ENCODE data around the gene KRT77. TPM values are rescaled to one million over a fixed set of nuclear protein-coding genes. Genes with fewer than 3 reads are reported as not detected.

The KRT77 gene
- total RNA-seq, 1 donor from 2014 or later, result not detected

DNA sequence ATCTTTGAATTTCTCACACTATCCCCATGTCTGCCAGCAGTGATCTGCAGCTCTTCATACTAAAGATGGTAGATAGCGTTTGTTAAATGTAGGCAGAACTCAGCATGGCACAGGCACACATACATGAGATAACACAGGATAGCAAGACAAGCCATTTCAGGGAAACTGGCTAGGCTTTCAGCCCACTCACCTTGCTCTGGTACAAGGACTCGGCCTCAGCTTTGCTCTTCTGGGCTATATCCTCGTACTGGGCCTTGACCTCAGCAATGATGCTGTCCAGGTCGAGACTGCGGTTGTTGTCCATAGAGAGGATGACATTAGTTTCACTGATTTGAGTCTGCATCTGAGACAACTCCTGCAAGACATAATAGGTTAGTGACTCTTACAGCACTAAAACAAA lies 26.2 kb downstream of the KRT77 start:
- TF ChIP-seq, protein P1, sequence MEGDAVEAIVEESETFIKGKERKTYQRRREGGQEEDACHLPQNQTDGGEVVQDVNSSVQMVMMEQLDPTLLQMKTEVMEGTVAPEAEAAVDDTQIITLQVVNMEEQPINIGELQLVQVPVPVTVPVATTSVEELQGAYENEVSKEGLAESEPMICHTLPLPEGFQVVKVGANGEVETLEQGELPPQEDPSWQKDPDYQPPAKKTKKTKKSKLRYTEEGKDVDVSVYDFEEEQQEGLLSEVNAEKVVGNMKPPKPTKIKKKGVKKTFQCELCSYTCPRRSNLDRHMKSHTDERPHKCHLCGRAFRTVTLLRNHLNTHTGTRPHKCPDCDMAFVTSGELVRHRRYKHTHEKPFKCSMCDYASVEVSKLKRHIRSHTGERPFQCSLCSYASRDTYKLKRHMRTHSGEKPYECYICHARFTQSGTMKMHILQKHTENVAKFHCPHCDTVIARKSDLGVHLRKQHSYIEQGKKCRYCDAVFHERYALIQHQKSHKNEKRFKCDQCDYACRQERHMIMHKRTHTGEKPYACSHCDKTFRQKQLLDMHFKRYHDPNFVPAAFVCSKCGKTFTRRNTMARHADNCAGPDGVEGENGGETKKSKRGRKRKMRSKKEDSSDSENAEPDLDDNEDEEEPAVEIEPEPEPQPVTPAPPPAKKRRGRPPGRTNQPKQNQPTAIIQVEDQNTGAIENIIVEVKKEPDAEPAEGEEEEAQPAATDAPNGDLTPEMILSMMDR (IDR thresholded peaks at IDR 0.05), result no peak
- DNase-seq (no peak), ATAC-seq (no peak)
- H3K4me1 ChIP-seq, result no peaks in the 10 kb centered on the region
- no peaks in the 10 kb centered on the region for H3K9me3 ChIP-seq
- intact Hi-C loops (cut with DNase I), result no loop called here
- H3K27ac ChIP-seq, result no peak overlapping the region
- no peaks in the 10 kb centered on the region for H3K27me3 ChIP-seq
- no peak overlapping the region for H3K4me3 ChIP-seq
- H3K36me3 ChIP-seq, result no peaks in the 10 kb centered on the region

DNA sequence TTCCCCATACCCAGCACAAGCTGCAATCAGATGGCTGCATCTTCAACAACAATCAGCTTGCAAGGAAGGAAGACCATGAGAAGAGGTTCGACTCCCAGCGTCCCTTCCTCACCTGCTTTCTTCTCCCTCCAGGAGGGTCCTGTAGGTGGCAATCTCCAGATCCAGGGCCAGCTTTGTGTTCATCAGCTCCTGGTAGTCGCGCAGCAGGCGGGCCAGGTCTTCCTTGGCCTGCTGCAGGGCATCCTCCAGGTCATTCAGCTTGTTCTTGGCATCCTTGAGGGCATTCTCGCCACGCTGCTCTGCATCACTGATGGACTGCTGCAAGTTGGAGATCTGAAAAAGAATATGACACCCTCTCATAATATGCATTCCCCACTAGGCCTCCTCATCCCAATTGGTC lies 27.2 kb downstream of the KRT77 start:
- DNase-seq, result no peak
- H3K27me3 ChIP-seq, result no peaks in the 10 kb centered on the region
- H3K9me3 ChIP-seq, result no peaks in the 10 kb centered on the region
- H3K4me3 ChIP-seq, result no peak overlapping the region
- no peaks in the 10 kb centered on the region for H3K36me3 ChIP-seq
- ATAC-seq, result no peak
- TF ChIP-seq, protein P1 (IDR thresholded peaks at IDR 0.05), result no peak
- intact Hi-C loops (cut with DNase I), result no loop called here
- no peaks in the 10 kb centered on the region for H3K4me1 ChIP-seq
- H3K27ac ChIP-seq, result no peak overlapping the region

GRCh38 chr12:52675301-52675701 lies 28.0 kb downstream of the KRT77 start:
- no peaks in the 10 kb centered on the region for H3K36me3 ChIP-seq
- no peak overlapping the region for H3K4me3 ChIP-seq
- H3K27ac ChIP-seq, result no peak overlapping the region
- H3K9me3 ChIP-seq, result no peaks in the 10 kb centered on the region
- no peaks in the 10 kb centered on the region for H3K4me1 ChIP-seq
- no peak for ATAC-seq
- H3K27me3 ChIP-seq, result no peaks in the 10 kb centered on the region
- intact Hi-C loops (cut with DNase I), result no loop called here
- TF ChIP-seq, protein P1 (IDR thresholded peaks at IDR 0.05), result no peak
- DNase-seq, result no peak

- no peaks in the 10 kb centered on the region for H3K4me1 ChIP-seq
- TF ChIP-seq, protein P1 (IDR thresholded peaks at IDR 0.05), result no peak
- H3K4me3 ChIP-seq, result no peak overlapping the region
- H3K27ac ChIP-seq, result no peak overlapping the region
- no peaks in the 10 kb centered on the region for H3K36me3 ChIP-seq
- ATAC-seq (no peak), DNase-seq (no peak)
- no peaks in the 10 kb centered on the region for H3K9me3 ChIP-seq
- no peaks in the 10 kb centered on the region for H3K27me3 ChIP-seq
- intact Hi-C loops (cut with DNase I), result no loop called here
Observed at GRCh38 chr12:52674433-52674775, 28.9 kb downstream of the KRT77 start.

DNA sequence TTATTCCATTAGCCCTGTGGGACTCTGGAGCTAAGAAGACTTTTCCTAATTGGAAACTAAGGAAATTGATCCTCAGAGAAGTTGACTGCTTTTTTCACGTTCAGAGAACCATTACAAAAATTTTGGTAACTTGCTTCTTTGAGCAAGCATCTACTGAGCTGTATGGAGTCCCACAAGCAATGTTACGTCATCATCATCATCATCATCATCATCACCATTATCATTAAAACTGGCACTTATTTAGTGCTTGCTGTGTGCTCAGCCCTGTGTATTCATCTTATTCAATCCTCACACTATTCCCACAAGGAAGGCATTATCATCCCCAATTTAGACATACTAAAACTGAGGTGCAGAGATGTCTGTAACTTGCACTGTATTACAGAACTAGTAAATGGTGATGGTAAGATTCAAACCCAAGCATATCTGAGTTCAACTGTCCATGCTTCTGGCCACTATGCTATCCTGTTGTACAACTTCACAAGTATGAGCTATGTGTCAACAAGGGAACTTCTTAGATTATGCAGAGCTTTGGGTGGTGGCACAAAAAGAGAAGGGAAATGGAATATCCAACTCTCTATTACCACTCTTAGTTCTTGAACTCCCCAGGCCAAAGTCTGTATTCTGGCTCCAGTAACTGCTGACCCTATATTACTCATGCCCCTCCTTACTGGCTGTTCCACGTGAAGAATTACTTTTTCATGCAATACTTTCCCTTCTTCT lies 29.5 kb downstream of the KRT77 start:
- H3K27ac ChIP-seq, result no peak overlapping the region
- H3K4me1 ChIP-seq, result no peaks in the 10 kb centered on the region
- ATAC-seq, result no peak
- DNase-seq, result no peak
- TF ChIP-seq, protein P1 (IDR thresholded peaks at IDR 0.05), result no peak
- H3K36me3 ChIP-seq, result no peaks in the 10 kb centered on the region
- no peak overlapping the region for H3K4me3 ChIP-seq
- H3K27me3 ChIP-seq, result no peaks in the 10 kb centered on the region
- no peaks in the 10 kb centered on the region for H3K9me3 ChIP-seq
- intact Hi-C loops (cut with DNase I), result no loop called here

DNA sequence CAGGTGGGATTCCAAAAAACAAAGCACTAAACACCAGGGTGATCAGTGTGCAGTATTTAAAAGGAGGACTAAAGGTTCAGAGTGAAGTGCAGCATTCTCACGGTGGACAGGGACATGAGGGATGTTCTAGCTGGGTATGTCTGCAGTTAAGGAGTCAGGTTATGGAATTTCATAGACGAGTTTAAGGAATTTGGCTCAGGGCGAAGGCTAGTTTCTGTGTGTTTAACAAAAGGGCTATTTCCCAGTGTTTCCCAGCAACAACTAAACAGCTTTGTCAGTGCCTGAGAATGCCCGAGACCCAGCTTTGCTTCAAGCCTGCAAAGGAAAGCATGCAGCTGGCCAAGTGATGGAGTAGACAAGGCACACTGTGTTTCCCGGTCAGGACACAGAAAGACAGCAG lies 30.1 kb downstream of the KRT77 start:
- intact Hi-C loops (cut with DNase I), result no loop called here
- no peak for DNase-seq

More for the DNA sequence above, 30.1 kb downstream of the KRT77 start:
- Histone ChIP-seq H3K36me3 (no peaks in the 10 kb centered on the region), H3K9me3 (no peaks in the 10 kb centered on the region), H3K27ac (no peak overlapping the region), H3K27me3 (no peaks in the 10 kb centered on the region), H3K4me1 (no peaks in the 10 kb centered on the region), H3K4me3 (no peak overlapping the region)
- ATAC-seq, result no peak
- TF ChIP-seq, protein P1 (IDR thresholded peaks at IDR 0.05), result no peak
